K562 (cell line): Measurements from ENCODE around the gene PSMB7. TPM values are rescaled to one million over a fixed set of nuclear protein-coding genes. Genes with fewer than 3 reads are reported as not detected.

ENCODE experiments used
- polyA plus RNA-seq, 8 experiments: library from polyadenylated mRNA; depleted of rRNA in 4 of 8; stranded (reverse) in 5 of 8; unstranded in 3 of 8; fragments of >200 nt; fragmentation: Nextera tagmentation in 2 of 8; fragmentation: Illumina TruSeq in 1 of 8; extraction: Ambion mirVana in 2 of 8; extraction: Trizol in 1 of 8; gene quantifications; 2 replicates each; pipeline versions ENCODE4 v1.2.1 to v1.2.3, GENCODE V29; 2011 to 2014; ENCODE audit warnings: inconsistent platforms in 1 of 8, missing spikeins in 1 of 8
- total RNA-seq, 7 experiments: library from RNA; depleted of rRNA in 6 of 7; stranded (reverse); fragments of >200 nt in 6 of 7; fragmentation: Illumina TruSeq in 2 of 7; extraction: Trizol in 2 of 7; gene quantifications; 2 replicates each; pipeline versions ENCODE4 v1.2.1 to v1.2.3, GENCODE V29; 2011 to 2021; ENCODE audit warnings: low replicate concordance in 1 of 7
- TF ChIP-seq, protein P1 (sequence below), 2 experiments: fragments of 450-650 bp; IDR thresholded peaks; 2 replicates each; pipeline ENCODE4 v1.6.1; 2016; ENCODE audit warnings: mild to moderate bottlenecking in 2 of 2, borderline replicate concordance in 1 of 2, low read depth in 1 of 2, moderate library complexity in 1 of 2

The PSMB7 gene
- total and polyA plus RNA-seq, 9 of the 15 experiments (the other 6 are each of a cell fraction or from before 2014, with no cell fraction given), result 321 to 978 (median 407) TPM

DNA sequence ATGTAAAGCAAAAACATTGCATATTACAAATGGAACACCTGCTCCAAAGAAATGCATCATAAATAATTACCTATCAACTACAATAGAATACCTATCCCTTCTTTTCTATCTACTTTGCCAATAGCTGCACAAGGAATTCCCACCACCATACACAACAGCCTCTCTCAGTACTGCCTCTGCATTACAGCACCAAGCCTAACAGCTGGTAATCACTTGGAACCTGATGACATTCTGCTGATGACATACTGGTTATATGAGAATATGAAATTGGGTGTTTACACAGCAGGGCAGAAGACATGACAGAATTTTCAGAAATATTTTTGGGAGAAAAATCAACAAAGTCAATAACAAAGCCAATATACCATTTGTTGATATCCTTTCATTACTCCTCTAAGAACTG lies 43.2 kb downstream of the PSMB7 start (continued):
- TF ChIP-seq, protein P1, sequence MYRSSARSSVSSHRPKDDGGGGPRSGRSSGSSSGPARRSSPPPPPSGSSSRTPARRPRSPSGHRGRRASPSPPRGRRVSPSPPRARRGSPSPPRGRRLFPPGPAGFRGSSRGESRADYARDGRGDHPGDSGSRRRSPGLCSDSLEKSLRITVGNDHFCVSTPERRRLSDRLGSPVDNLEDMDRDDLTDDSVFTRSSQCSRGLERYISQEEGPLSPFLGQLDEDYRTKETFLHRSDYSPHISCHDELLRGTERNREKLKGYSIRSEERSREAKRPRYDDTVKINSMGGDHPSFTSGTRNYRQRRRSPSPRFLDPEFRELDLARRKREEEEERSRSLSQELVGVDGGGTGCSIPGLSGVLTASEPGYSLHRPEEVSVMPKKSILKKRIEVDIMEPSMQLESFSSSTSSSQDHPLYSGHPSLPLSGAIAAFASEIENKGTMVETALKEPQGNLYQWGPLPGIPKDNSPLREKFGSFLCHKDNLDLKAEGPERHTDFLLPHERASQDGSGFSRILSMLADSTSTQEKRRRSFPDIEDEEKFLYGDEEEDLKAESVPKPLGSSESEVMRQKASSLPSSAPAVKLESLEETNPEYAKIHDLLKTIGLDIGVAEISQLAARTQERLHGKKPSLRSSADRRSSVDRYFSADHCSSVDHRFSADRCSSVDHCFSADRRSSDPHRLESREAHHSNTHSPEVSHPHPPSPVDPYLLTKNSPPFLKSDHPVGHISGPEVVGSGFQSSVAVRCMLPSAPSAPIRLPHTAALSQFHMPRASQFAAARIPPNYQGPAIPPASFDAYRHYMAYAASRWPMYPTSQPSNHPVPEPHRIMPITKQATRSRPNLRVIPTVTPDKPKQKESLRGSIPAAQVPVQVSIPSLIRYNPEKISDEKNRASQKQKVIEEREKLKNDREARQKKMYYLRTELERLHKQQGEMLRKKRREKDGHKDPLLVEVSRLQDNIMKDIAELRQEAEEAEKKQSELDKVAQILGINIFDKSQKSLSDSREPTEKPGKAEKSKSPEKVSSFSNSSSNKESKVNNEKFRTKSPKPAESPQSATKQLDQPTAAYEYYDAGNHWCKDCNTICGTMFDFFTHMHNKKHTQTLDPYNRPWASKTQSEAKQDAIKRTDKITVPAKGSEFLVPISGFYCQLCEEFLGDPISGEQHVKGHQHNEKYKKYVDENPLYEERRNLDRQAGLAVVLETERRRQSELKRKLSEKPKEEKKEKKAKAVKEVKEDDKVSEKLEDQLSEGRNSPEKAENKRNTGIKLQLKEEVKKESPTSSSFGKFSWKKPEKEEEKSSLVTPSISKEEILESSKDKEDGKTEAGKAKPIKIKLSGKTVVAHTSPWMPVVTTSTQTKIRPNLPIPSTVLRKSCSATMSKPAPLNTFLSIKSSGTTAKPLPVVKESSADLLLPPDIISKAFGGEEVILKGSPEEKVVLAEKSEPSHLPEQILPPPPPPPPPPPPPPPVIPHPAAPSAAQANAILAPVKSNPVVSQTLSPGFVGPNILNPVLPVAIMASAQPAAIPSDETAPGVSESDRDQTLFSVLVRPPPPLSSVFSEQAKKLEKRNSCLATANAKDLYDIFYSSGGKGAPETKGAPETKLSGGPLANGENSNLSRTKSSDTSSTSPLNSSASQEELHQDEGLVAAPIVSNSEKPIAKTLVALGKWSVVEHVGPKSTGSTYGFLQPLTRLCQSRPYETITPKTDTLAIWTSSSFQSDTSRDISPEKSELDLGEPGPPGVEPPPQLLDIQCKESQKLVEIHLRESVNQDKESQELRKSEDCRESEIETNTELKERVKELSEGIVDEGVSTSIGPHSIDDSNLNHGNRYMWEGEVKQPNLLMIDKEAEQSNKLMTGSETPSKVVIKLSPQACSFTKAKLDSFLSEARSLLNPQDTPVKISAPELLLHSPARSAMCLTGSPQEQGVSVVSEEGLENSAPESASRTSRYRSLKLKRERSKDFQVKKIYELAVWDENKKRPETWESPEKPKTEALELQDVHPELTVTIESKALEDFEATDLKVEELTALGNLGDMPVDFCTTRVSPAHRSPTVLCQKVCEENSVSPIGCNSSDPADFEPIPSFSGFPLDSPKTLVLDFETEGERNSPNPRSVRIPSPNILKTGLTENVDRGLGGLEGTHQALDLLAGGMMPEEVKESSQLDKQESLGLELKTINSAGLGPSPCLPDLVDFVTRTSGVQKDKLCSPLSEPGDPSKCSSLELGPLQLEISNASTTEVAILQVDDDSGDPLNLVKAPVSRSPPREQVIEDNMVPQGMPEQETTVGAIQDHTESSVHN (IDR thresholded peaks at IDR 0.05; ENCODE audit: borderline replicate concordance in 1 of 2, low read depth in 1 of 2), result no peak
